Nephron progenitor cell (in vitro differentiated cells): ENCODE data around the gene UAP1.

Source experiments
- DNase-seq: peaks from one replicate; pipeline ENCODE4 v3.0.0; 2021
- H3K27ac Mint-ChIP-seq: 2 replicates; pipeline ENCODE4 v1.8.0; 2021; ENCODE audit warnings: mild to moderate bottlenecking, moderate library complexity, mixed read lengths
- H3K27me3 Mint-ChIP-seq: 2 replicates; pipeline ENCODE4 v1.8.0; 2021; ENCODE audit warnings: mild to moderate bottlenecking, low read depth, mixed read lengths; ENCODE audit not compliant: poor library complexity
- H3K36me3 Mint-ChIP-seq: 2 replicates; pipeline ENCODE4 v1.8.0; 2021; ENCODE audit warnings: low read depth, mixed read lengths
- H3K4me1 Mint-ChIP-seq: 2 replicates; pipeline ENCODE4 v1.8.0; 2021; ENCODE audit warnings: mixed read lengths
- H3K4me3 Mint-ChIP-seq: 2 replicates; pipeline ENCODE4 v1.8.0; 2021; ENCODE audit warnings: mild to moderate bottlenecking, moderate library complexity, mixed read lengths
- H3K9me3 Mint-ChIP-seq: 2 replicates; pipeline ENCODE4 v1.8.0; 2021; ENCODE audit warnings: mild to moderate bottlenecking, moderate library complexity, mixed read lengths
- TF ChIP-seq, protein P1 (sequence below): fragments of 200-600 bp; sonication (generic); IDR thresholded peaks from 2 replicates; pipeline ENCODE4 v1.5.0; 2021; ENCODE audit warnings: antibody characterized with exemption

UAP1 gene

DNA sequence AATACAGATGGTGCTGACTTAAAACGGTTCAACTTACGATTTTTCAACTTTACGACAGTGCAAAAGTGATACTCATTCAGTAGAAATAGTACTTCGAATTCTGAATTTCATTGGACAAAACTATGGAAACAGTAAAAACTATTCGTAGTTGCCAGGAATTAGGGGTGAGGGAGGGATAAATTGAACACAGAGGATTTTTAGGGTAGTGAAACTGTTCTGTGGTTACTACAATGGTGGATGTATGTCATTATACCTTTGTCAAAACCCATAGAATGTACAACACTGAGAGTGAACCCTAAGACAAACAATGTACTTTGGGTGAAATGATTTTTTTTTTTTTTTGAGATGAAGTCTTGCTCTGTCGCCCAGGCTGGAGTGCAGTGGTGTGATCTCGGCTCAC lies 78.2 kb downstream of the UAP1 start:
- no peak overlapping the region for H3K27ac Mint-ChIP-seq

DNA sequence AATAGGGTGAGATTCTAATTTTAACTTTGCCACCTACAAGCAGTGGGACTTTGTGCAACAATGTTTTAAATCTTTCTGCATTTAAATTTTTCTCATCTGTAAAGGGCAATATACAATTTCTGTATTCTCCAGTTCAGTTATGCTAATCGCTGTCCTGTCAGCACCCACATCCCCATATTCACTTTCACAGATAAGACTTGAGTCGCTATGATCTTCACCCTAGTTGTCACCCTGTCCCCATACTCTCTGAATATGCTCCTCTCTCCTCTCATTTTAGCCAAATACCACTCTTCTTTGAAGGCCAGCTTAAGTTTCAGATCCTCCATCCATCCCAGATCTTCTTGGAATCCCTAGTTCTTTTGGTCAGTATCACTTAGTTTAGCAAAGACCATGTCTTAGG lies 79.6 kb downstream of the UAP1 start:
- no peak overlapping the region for H3K27ac Mint-ChIP-seq
- no peaks in the 10 kb centered on the region for H3K27me3 Mint-ChIP-seq
- TF ChIP-seq, protein P1, sequence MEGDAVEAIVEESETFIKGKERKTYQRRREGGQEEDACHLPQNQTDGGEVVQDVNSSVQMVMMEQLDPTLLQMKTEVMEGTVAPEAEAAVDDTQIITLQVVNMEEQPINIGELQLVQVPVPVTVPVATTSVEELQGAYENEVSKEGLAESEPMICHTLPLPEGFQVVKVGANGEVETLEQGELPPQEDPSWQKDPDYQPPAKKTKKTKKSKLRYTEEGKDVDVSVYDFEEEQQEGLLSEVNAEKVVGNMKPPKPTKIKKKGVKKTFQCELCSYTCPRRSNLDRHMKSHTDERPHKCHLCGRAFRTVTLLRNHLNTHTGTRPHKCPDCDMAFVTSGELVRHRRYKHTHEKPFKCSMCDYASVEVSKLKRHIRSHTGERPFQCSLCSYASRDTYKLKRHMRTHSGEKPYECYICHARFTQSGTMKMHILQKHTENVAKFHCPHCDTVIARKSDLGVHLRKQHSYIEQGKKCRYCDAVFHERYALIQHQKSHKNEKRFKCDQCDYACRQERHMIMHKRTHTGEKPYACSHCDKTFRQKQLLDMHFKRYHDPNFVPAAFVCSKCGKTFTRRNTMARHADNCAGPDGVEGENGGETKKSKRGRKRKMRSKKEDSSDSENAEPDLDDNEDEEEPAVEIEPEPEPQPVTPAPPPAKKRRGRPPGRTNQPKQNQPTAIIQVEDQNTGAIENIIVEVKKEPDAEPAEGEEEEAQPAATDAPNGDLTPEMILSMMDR, result no peak
- peaks cover 7% of the 10 kb centered on the region for H3K4me1 Mint-ChIP-seq
- no peak overlapping the region for H3K4me3 Mint-ChIP-seq
- no peaks in the 10 kb centered on the region for H3K36me3 Mint-ChIP-seq
- H3K9me3 Mint-ChIP-seq, result no peaks in the 10 kb centered on the region
- DNase-seq, result no peak

More for the DNA sequence above, 78.2 kb downstream of the UAP1 start:
- peaks cover 19% of the 10 kb centered on the region for H3K4me1 Mint-ChIP-seq
- DNase-seq, result no peak
- TF ChIP-seq, protein P1, result no peak
- no peak overlapping the region for H3K4me3 Mint-ChIP-seq
- no peaks in the 10 kb centered on the region for H3K27me3 Mint-ChIP-seq
- H3K9me3 Mint-ChIP-seq, result no peaks in the 10 kb centered on the region
- H3K36me3 Mint-ChIP-seq, result no peaks in the 10 kb centered on the region

DNA sequence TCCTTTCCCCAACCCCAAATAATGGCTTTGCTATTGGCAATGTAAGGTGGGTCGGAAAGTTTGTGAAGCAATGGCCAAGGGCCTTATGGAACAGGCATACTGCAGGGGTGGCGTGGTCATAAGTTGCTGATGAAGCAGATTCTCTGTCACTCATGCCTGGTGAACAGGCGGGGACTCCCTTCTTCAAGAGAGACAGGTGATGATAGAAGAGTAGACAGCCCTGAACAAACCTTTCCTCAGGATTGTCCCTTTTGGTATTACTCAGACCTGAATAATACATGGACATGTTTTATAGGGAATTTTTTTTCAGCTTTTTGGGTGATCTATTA lies 83.4 kb downstream of the UAP1 start:
- H3K36me3 Mint-ChIP-seq, result no peaks in the 10 kb centered on the region
- H3K4me1 Mint-ChIP-seq, result peaks cover 22% of the 10 kb centered on the region

DNA sequence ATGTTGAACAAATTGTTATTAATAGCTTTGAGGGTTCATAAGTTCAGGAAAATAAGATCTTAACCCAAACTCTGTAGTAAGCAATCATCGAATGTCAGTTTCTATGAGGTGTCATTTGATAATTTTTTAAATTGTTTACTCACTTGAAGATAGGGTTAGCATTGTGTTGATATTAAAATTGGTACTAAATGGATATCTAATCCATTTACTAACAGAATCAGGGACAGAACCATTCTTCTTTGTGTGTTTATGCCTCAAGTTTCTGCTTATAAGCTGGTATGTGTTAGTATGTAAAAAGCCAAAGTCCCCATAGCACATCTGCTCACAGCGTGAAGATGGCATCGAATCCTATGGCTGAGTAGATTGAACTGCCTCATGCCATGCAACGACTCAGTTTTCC lies 84.1 kb downstream of the UAP1 start:
- no peak for DNase-seq
- H3K36me3 Mint-ChIP-seq, result no peaks in the 10 kb centered on the region
- H3K27me3 Mint-ChIP-seq, result no peaks in the 10 kb centered on the region
- no peaks in the 10 kb centered on the region for H3K9me3 Mint-ChIP-seq
- H3K4me3 Mint-ChIP-seq, result no peak overlapping the region
- H3K4me1 Mint-ChIP-seq, result peaks cover 27% of the 10 kb centered on the region
- no peak overlapping the region for H3K27ac Mint-ChIP-seq
- TF ChIP-seq, protein P1, result no peak

More for the DNA sequence above, 83.4 kb downstream of the UAP1 start:
- H3K27me3 Mint-ChIP-seq, result no peaks in the 10 kb centered on the region
- no peak overlapping the region for H3K27ac Mint-ChIP-seq
- H3K4me3 Mint-ChIP-seq, result no peak overlapping the region
- TF ChIP-seq, protein P1, result no peak
- H3K9me3 Mint-ChIP-seq, result no peaks in the 10 kb centered on the region
- DNase-seq, result no peak

DNA sequence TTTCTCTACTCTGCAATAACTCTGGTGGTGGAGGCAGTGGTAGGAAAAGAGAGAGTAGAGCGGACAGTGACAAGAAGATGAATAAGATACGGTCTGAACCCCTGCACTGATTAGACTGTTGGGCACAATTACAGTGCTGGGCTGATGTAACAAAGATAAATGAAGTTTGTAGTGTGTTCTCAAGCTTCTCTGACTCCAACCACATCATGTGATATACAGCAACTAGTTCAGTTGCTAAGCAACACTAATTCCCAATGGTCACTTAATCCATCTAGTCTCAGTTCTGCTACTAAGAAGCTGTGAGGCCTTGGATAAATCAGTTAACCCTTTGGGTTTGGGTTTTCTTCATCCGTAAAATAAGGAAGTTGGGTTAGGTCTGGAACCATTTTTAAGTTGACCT lies 88.1 kb downstream of the UAP1 start:
- no peaks in the 10 kb centered on the region for H3K27me3 Mint-ChIP-seq
- H3K4me1 Mint-ChIP-seq, result peaks cover 39% of the 10 kb centered on the region
- DNase-seq, result no peak
- no peaks in the 10 kb centered on the region for H3K36me3 Mint-ChIP-seq
- TF ChIP-seq, protein P1, result no peak
- peak overlapping the region; percentile 64 for H3K27ac Mint-ChIP-seq
- H3K4me3 Mint-ChIP-seq, result peak overlapping the region; percentile 5
- H3K9me3 Mint-ChIP-seq, result no peaks in the 10 kb centered on the region
